ENCODE measurements around the gene GCNA.
A peak's percentile ranks its signal among the peaks of the same experiment; 100 is the strongest.
"Not testable (repeated sequence)": the region's sequence is repeated elsewhere in the genome, so short reads cannot be mapped to it uniquely, and the experiment has no call there.

GCNA gene

DNA sequence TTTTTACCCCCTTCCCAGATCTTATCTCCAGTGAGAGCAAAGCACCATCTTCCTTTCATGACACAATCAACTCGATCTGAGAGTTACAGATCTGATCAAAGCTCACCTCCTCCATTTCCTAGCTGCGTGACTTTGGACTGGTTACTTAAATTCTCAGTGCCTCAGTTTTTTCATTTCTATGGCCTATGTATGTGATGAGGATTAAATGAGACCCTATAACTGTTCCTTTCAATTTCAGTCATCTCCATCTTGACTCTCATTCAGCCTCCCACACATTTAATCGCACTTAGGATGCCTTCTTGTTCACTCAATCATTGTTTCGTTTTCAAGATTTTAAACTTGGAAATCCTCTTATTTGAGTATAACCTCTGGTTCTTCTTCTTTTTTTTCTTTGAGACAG, 60.2 kb downstream of the GCNA start:
- DNase-seq (ENCODE audit: low spot score): no peak

DNA sequence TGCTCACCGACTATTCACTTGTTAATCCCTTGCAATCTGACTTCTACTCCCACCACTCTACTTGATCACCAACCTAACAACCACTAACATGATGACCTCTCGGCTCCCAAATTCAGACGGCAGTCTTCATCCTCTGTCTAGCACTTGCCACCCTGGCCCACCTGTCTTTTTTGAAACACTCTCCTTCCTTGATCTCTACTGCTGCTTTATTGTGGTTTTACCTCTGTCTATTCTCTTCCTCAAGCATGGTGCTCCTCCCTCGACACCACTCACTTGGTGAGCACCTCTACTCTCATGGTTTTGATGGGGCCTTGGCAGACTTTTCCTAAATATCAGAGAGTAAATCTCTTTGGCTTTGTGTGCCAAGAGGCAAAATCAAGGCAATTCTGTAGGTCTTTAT, 61.8 kb downstream of the GCNA start:
- no peak for DNase-seq (ENCODE audit: low spot score)

DNA sequence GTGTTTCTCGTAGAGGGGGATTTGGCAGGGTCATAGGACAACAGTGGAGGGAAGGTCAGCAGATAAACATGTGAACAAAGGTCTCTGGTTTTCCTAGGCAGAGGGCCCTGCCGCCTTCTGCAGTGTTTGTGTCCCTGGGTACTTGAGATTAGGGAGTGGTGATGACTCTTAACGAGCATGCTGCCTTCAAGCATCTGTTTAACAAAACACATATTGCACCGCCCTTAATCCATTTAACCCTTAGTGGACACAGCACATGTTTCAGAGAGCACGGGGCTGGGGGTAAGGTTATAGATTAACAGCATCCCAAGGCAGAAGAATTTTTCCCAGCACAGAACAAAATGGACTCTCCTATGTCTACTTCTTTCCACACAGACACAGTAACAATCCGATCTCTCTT, 66.2 kb downstream of the GCNA start:
- not testable (repeated sequence) for DNase-seq (ENCODE audit: low spot score)

DNA sequence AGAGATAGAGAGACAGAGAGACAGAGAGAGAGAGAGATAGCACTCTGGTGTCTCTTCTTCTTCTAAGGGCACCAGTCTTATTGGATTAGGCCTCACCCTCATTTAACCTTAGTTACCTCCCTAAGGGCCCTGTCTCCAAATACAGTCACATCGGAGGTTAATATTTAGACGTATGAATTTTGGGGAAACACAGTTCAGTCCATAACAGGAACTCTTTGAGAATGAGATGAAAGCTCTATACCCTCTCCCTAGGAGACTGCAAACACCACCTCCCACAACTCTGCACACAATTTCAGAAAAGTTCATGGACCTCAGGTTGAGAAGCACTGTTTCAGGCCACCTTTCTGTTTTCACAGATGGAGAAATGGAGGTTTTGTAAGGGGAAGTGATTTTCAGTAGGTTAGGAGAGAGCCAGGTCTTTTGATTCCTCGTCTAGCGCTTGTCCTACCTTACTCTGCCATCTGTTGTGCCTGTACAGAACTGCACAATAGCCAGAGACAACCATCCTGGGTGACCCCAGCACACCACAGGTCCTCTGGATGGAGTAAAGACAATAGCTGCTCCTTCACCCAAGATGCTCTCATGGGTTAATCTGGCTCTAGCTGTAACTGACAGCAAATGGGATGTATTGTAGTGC, 72.2 kb downstream of the GCNA start:
- DNase-seq (ENCODE audit: low spot score): no peak

DNA sequence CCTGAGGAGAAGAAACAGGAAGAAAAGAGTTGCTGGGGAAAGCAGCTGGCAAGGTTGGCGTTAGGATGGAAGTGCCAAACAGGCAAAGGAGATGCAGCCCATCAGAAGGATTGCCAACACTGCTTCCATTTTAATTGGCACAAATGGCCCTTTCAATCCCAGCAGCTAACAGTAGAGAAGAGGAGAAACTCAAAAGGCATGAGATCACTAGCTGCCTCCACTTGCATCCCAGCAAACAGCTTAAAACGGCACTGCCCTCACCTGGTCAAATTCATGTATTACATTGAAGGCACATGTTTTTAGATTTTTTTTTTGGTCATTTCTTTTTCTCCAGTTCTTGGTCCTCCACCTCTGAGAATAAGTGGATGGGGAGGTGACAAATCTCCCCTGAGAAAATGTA, 74.2 kb downstream of the GCNA start:
- peak; percentile 36 for DNase-seq (ENCODE audit: low spot score)

DNA sequence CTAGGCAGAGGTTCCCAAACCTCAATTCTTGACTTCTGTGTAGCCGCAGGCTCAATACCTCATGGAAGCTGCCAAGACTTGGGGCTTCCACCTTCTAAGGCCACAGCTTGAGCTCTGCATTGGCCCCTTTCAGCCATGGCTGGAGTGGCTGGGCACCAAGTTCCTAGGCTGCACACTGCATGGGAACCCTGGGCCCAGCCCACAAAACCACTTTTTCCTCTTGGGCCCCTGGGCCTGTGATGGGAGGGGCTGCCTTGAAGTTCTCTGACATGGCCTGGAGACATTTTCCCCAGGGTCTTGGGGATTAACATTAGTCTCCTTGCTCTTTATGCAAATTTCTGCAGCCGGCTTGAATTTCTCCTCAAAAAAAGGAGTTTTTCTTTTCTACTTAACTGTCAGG, 75.1 kb downstream of the GCNA start:
- DNase-seq (ENCODE audit: low spot score): no peak

DNA sequence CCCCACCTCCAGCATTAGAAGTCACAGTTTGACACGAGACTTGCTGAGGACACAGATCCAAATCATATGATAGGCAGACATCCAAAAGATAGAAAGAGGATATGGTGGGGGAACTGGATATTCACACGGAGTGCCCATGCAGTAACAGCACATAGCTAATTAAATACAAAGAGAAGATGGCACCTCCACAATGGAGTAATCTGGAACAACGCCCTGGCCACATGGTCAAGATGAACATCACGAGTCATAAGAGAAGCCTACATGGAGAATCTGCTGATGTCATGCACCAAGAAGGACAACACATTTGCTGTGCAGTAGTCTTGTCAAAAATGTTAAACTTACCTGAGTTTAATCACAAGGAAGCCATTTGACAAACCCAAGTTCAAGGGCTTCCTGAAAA, 79.0 kb downstream of the GCNA start:
- DNase-seq (ENCODE audit: low spot score): no peak

DNA sequence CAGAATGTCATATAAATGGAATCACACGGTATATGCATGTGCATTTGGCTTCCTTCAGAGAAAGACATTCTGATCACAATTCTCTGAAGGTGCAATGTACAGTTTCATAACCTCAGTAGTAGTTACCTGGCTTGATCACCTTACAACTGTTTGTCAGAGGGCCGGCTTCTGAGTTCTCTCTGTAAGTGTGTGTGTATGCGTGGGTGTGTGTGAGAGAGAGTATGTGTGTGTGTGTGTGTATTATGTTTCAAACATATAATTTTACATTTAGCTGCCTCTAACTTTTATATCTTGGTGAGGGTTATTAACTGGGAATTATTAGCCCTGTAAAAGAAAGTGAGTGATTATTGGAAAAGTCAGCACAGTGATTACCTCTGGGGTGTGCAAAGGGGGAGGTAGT, 81.1 kb downstream of the GCNA start:
- DNase-seq (ENCODE audit: low spot score): no peak

DNA sequence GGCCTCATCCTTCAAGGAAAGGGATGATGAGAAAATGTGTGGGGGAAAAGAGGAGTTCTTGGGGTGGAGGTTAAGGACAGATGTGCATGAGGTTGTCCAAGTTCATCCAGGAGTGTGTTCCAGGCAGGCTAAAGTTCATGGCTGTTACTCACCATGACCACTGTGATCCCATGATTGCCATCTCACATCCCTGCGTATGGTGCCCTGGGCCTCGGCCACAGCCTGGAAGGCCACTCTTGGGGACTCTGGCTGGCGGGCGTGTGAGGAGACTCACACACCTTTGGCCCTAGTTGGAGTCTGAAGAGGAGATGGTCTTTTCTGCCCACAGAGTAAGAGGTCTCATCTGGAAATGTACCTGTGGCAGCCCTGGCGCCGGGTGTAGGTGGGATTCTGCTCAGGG, 81.7 kb downstream of the GCNA start:
- DNase-seq (ENCODE audit: low spot score): no peak

DNA sequence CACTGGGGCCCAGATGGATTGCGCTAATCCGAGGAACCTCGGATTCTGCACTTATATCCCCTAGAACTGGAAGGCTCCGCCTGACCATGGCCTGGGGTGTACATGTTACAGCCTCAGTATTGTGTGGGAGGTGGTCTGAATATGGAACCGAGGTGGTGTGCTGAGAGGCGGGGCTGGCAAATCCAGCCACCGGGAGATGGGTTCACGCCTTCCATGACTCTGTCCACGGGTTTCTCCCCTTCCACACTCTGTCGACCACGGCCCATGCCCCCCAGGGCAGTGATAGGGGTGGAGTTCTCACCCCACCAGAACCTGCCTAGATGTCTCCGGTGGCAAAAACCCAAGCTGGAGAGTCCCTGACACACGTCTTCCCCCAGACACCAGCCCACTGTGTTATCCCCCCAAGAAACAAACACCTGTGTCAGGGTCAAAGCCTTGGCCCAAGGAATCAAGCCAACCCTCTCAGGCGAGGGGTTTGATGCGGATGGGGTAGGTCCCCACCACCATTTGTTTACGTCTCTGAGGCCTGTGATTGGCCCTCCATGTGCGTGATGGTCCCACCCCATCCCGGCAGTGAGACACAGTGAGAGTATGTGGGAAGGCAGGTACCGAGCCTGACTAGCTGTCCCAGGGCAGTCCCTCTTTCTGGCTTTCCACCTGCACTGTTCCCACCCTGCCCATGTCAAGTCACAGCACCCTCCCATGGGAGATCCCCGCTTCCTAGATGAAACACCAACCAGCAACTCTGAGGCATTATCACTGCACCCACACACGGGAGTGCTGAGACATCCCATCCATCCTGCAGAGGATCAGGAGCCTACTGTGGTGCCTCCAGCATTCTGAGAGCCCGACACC, 82.6 kb downstream of the GCNA start:
- no peak for DNase-seq (ENCODE audit: low spot score)

DNA sequence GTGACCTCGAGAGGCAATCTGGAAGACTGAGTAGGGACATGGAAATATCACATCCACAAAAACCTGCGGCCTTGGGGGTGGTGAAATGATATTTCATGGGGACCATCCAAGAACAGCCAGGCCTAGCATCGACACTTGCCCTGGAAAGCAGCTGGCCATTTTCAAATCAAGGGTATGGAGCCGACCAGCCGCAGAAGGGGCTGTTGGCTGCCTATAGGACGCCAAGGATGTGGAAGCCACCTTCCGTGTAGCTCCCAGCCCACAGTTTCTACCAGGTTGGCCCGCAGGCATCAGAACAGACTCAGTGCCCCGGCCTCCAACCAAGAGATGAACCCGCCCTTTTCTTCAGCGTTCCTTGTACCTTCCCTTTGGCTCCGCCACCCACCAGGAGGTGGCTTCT, 83.7 kb downstream of the GCNA start:
- no peak for DNase-seq (ENCODE audit: low spot score)

DNA sequence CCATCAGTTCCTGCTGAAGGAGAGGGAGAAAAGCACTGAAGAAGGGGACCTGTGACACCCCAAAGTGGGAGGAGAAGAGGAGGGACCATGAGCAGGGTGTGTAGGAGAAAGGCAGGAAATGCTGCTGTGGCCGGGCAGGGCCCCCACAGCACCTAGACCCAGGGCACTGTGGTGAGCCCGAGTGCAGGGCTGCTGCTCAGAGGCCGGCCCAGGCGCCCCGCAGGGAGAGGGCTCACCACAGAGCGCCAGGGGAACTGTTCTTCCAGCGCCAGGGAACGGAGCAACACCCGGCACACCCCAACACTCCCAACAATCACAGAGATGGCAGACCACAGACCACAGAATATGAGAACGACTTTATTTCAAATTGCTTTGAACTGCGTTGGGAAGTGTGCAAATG, 84.4 kb downstream of the GCNA start:
- not testable (repeated sequence) for DNase-seq (ENCODE audit: low spot score)
